ENCODE measurements around the gene CREG2.
A peak's percentile ranks its signal among the peaks of the same experiment; 100 is the strongest.

The CREG2 gene

DNA sequence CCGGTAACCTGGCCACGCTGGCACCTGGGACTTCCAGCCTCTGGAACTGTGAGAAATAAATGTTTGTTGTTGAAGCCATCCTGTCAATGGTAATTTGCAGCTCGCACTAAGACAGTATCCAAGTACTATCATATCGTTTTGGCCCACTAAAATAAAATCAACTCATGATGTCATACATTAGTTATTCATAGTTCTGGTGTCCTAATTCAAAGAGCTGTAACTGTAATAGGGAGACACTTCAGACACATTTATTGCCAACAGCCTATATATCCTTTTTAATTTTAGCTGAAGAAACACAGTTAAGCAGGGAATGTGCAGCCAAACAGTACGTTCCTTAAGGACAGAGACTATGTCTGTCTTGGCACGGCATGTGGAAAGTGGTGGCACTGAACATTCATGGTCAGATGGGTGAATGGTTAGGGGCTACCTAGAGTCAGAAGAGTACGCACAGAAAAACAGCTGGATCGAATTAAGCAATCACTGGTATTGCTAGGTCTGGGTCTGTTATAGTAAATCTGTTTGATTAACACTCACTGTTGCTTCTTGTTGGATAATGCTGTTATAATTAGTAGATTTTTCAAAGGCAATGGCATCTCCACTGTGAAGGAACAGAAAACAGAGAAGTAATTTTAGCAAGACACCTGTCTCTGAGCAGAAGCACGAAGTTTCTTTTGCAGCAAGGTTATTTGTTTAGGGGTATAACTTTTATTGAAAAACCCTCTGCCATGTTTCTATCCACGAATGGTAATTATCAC, 41.3 kb upstream of the CREG2 start:
- Histone ChIP-seq H3K9ac (ENCODE audit: insufficient read length) (no peak overlapping the region), H3K9me3 (ENCODE audit: low read depth, low read length) (no peaks in the 10 kb centered on the region), H3K4me3 (no peak overlapping the region), H3K36me3 (ENCODE audit: insufficient read depth, low read length) (no peaks in the 10 kb centered on the region), H3K27ac (no peak overlapping the region)
- no peak for DNase-seq (ENCODE audit: low read depth, low spot score)
- TF ChIP-seq FOXP2 (optimal IDR thresholded peaks at IDR 0.05; ENCODE audit: control extremely low read depth, extremely low read length, insufficient read depth) (no peak), POLR2AphosphoS5 (IDR thresholded peaks at IDR 0.05; ENCODE audit: borderline replicate concordance, low read depth, low read length) (no peak), EZH2 (IDR thresholded peaks at IDR 0.05) (no peak)

DNA sequence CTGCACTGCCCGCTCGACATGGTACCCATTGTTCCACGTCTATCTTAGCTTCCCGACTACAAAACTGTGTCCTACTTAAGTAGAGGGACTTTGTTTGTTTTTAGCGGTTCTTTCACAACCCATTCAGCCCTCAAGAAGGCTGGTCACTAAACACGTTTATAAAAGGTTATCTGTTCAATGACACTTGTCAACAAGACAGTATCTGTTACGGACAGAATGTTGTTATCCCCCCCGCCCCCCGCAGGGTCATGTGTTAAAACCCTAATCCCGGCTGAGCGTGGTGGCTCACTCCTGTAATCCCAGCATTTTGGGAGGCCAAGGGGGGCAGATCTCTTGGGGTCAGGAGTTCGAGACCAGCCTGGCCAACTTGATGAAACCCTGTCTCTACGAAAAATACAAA, 40.4 kb upstream of the CREG2 start:
- no peak overlapping the region for H3K4me3 ChIP-seq

DNA sequence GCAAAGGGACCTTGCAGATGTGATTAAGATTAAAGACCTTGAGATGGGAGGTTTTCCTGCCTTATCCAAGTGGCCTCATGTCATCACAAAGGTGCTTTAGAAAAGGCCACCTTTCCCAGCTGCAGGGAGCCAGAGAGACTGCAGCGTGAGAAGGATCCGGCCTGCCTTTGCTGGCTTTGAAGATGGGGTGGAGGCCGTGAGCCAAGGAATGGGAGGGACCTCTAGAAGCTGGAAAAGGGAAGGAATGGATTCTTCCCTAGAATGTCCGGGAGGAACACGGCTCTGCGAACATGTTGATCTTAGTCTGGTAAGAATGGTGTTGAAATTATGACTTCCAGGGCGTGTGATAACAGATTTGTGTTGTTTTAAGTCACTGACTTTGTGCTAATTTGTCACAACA, 39.9 kb upstream of the CREG2 start:
- Histone ChIP-seq H3K4me3 (no peak overlapping the region), H3K9me3 (ENCODE audit: low read depth, low read length) (no peaks in the 10 kb centered on the region), H3K36me3 (ENCODE audit: insufficient read depth, low read length) (no peaks in the 10 kb centered on the region), H3K27ac (no peak overlapping the region), H3K9ac (ENCODE audit: insufficient read length) (no peak overlapping the region)
- TF ChIP-seq FOXP2 (optimal IDR thresholded peaks at IDR 0.05; ENCODE audit: control extremely low read depth, extremely low read length, insufficient read depth) (no peak), POLR2AphosphoS5 (IDR thresholded peaks at IDR 0.05; ENCODE audit: borderline replicate concordance, low read depth, low read length) (no peak), EZH2 (IDR thresholded peaks at IDR 0.05) (no peak)
- DNase-seq (ENCODE audit: low read depth, low spot score) = no peak

More for the DNA sequence above, 40.4 kb upstream of the CREG2 start:
- no peaks in the 10 kb centered on the region for H3K9me3 ChIP-seq (ENCODE audit: low read depth, low read length)
- no peak overlapping the region for H3K27ac ChIP-seq
- TF ChIP-seq FOXP2 (optimal IDR thresholded peaks at IDR 0.05; ENCODE audit: control extremely low read depth, extremely low read length, insufficient read depth) (no peak), EZH2 (IDR thresholded peaks at IDR 0.05) (no peak)
- H3K9ac ChIP-seq (ENCODE audit: insufficient read length) = no peak overlapping the region
- H3K36me3 ChIP-seq (ENCODE audit: insufficient read depth, low read length) = no peaks in the 10 kb centered on the region
- DNase-seq (ENCODE audit: low read depth, low spot score) = no peak

DNA sequence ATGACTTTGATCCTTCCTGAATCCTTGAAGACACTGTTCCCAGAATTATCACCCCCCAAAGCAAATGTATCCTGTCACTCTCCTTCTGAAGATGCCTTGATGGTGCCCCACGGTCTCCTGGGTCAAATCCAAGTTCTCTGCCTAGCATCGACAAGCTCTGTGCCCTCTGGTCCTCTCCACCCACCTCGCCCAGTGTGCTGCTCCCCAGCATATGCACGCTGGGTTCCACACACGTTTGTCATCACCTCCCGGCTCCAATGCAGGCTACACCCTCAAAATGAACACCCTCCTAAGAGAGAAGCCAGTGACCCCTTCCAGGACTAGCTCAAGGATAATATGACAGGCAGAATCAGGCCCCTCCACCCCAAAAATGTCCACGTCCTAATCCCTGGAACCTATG, 39.5 kb upstream of the CREG2 start:
- H3K9me3 ChIP-seq (ENCODE audit: low read depth, low read length) = no peaks in the 10 kb centered on the region

DNA sequence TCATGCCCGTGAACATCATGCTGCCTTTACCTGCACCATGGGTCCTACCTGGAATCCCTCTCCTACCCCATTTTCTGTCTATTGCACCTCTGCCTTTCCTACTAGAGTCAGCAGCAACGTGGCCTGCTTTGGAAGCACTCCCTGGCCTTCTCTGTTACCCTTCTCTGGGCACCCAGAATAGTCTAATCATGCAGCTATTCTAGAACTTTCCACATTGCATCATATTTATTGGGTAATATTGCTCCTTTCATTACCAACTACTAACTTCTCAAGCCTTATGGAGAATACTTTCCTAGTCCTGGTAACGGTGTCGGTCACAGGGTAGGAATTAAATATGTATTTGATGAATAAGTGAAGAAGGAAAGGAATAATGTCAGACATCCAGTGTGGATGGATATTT, 33.3 kb upstream of the CREG2 start:
- Histone ChIP-seq H3K9ac (ENCODE audit: insufficient read length) (no peak overlapping the region), H3K4me3 (no peak overlapping the region), H3K9me3 (ENCODE audit: low read depth, low read length) (no peaks in the 10 kb centered on the region), H3K36me3 (ENCODE audit: insufficient read depth, low read length) (no peaks in the 10 kb centered on the region), H3K27ac (no peak overlapping the region)
- DNase-seq (ENCODE audit: low read depth, low spot score) = no peak
- TF ChIP-seq EZH2 (IDR thresholded peaks at IDR 0.05) (no peak), POLR2AphosphoS5 (IDR thresholded peaks at IDR 0.05; ENCODE audit: borderline replicate concordance, low read depth, low read length) (no peak), FOXP2 (optimal IDR thresholded peaks at IDR 0.05; ENCODE audit: control extremely low read depth, extremely low read length, insufficient read depth) (no peak)

More for the DNA sequence above, 39.5 kb upstream of the CREG2 start:
- no peak overlapping the region for H3K9ac ChIP-seq (ENCODE audit: insufficient read length)
- H3K36me3 ChIP-seq (ENCODE audit: insufficient read depth, low read length) = no peaks in the 10 kb centered on the region
- DNase-seq (ENCODE audit: low read depth, low spot score) = no peak
- TF ChIP-seq EZH2 (IDR thresholded peaks at IDR 0.05) (no peak), POLR2AphosphoS5 (IDR thresholded peaks at IDR 0.05; ENCODE audit: borderline replicate concordance, low read depth, low read length) (no peak), FOXP2 (optimal IDR thresholded peaks at IDR 0.05; ENCODE audit: control extremely low read depth, extremely low read length, insufficient read depth) (no peak)
- no peak overlapping the region for H3K27ac ChIP-seq
- no peak overlapping the region for H3K4me3 ChIP-seq

DNA sequence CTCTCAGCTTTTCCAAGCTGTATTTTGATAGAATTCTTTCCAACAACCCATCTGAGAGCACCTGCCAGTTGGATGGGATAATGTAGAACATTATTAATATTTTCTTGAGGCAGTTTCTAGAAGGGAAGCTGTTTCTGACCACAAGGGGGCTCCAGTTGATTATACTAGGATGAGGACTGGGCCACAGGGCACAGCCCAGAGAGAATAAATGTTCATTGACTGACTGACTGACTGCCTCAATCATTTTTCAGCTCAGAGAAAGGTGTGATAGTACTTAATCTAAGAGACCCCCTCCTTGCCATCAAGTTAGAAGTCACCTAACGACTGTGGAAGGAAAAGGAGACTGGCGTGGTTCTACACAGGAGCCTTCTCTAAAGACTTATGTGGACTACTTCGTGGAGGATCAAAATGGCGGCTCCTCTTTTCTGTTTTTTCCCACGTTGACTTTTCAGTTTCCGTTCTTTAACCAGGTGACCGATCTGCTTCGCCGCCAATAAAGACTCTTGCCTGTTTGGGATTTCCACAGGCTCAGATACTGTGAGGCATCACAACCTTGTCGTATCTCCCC, 31.9 kb upstream of the CREG2 start:
- H3K4me3 ChIP-seq = no peak overlapping the region
- peak; percentile 12 for DNase-seq (ENCODE audit: low read depth, low spot score)
- TF ChIP-seq EZH2 (IDR thresholded peaks at IDR 0.05) (no peak), POLR2AphosphoS5 (IDR thresholded peaks at IDR 0.05; ENCODE audit: borderline replicate concordance, low read depth, low read length) (no peak), FOXP2 (optimal IDR thresholded peaks at IDR 0.05; ENCODE audit: control extremely low read depth, extremely low read length, insufficient read depth) (no peak)
- no peak overlapping the region for H3K9ac ChIP-seq (ENCODE audit: insufficient read length)
- H3K36me3 ChIP-seq (ENCODE audit: insufficient read depth, low read length) = no peaks in the 10 kb centered on the region
- H3K27ac ChIP-seq = no peak overlapping the region
- H3K9me3 ChIP-seq (ENCODE audit: low read depth, low read length) = no peaks in the 10 kb centered on the region

DNA sequence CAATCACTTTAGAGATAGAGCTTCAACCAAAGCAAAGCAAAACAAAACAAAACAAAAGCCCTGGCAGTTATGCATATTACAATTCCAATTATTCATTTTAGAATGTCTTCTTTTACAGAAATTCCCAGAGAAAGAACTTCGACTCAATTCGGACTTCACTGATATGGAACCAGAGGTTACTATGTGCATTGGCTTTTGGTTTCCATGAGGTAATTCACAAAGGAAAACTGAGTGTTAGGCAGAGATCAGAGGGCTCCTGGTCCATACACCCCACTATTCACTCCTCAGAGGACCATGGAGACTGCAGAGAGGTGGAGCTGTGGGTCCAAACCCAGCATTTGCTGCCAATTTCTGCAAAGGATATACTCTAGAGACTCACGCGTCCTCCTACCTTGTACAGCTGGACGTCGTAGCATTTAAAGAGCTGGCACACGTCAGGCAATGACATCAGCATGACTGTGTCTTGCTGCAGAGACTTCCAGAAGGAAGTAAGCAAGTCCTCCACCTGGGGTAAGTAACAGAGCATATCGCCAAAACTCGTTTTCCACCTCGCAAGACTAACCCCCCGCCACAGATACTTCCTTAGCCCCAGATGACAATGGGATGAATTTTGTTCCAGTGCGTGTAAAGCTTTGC, 31.3 kb upstream of the CREG2 start:
- Histone ChIP-seq H3K9me3 (ENCODE audit: low read depth, low read length) (no peaks in the 10 kb centered on the region), H3K36me3 (ENCODE audit: insufficient read depth, low read length) (no peaks in the 10 kb centered on the region), H3K4me3 (no peak overlapping the region), H3K9ac (ENCODE audit: insufficient read length) (no peak overlapping the region), H3K27ac (no peak overlapping the region)
- no peak for DNase-seq (ENCODE audit: low read depth, low spot score)
- TF ChIP-seq EZH2 (IDR thresholded peaks at IDR 0.05) (no peak), FOXP2 (optimal IDR thresholded peaks at IDR 0.05; ENCODE audit: control extremely low read depth, extremely low read length, insufficient read depth) (no peak), POLR2AphosphoS5 (IDR thresholded peaks at IDR 0.05; ENCODE audit: borderline replicate concordance, low read depth, low read length) (no peak)

DNA sequence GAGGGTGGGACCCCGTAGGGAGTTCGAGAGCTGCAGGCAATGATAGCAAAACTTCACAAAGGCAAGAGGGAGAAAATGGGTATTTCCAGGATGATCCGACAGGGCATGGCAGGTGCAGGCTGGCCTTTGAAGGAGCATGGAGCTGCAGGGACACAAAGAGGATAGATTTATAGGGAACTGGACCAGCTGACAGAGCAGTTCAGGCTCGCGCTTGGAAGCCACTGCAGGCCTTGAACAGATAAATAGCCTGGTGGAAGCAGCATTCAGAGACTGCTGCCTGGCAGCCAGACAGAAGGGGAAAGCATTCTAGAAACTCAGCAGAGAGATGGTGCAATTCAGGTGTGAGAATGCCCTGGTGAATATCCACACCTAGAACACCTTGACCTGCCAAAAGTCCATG, 29.3 kb upstream of the CREG2 start:
- Histone ChIP-seq H3K9me3 (ENCODE audit: low read depth, low read length) (no peaks in the 10 kb centered on the region), H3K36me3 (ENCODE audit: insufficient read depth, low read length) (no peaks in the 10 kb centered on the region), H3K27ac (no peak overlapping the region), H3K4me3 (no peak overlapping the region), H3K9ac (ENCODE audit: insufficient read length) (no peak overlapping the region)
- no peak for TF ChIP-seq EZH2 (IDR thresholded peaks at IDR 0.05)
- no peak for TF ChIP-seq FOXP2 (optimal IDR thresholded peaks at IDR 0.05; ENCODE audit: control extremely low read depth, extremely low read length, insufficient read depth)
- TF ChIP-seq POLR2AphosphoS5 (IDR thresholded peaks at IDR 0.05; ENCODE audit: borderline replicate concordance, low read depth, low read length) = no peak
- DNase-seq (ENCODE audit: low read depth, low spot score) = no peak
